ENCODE measurements around the gene OSBPL3. TPM values are rescaled to one million over a fixed set of nuclear protein-coding genes. Genes with fewer than 3 reads are reported as not detected.

The OSBPL3 gene
- total RNA-seq, 1 donor from 2014 or later, result 9.7 TPM

DNA sequence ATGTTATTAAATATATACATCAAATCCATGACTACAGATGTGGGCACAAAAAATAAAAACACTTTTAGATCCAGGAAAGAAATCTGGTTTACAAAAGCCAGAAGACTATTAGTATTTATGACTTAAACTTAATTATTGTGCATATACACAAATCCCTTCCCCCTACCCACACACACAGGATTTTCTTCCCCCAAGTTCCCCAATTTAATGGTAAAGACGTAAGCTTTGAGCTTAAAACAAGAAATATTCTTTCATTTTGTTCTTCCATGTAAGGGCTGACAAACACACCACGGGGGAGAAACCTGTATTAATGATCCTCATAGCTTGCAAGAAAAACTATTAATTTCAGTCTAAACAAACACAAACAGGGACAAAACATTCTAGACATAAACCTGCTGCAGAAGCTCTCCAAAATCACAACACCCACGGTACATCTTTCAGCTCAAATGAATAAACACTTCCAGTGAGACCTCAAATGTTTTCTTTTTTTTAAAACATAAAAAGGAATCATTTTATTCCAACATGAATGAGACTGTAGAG lies 28.5 kb downstream of the OSBPL3 start:
- no peak for DNase-seq

DNA sequence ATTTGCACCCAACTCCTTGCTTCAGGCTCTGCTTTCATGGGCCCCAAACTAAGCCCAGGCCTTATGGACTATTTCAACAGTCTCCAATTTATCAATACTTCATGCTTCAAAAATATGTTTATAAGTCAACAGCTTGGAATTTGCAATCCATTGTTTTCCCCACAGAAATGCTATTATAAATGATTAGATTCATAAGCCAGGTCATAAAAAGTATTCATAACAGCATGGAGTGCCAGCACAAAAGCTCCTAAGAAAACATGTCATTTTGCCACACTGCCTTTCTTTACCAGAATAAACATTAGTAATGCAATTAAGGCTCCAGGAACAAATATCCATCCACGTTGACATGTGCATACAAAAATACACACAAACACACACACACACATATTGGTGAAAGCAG lies 30.1 kb downstream of the OSBPL3 start:
- no peak for DNase-seq

GRCh38 chr7:24948739-24949138 lies 31.2 kb downstream of the OSBPL3 start:
- no peak for DNase-seq

GRCh38 chr7:24946467-24946866 lies 33.5 kb downstream of the OSBPL3 start:
- no peak for DNase-seq

GRCh38 chr7:24945899-24946298 lies 34.1 kb downstream of the OSBPL3 start:
- no peak for DNase-seq

- no peak for DNase-seq
These were observed 36.7 kb downstream of the OSBPL3 start for GRCh38 chr7:24943096-24943948.

GRCh38 chr7:24942226-24942625 lies 37.8 kb downstream of the OSBPL3 start:
- DNase-seq, result no peak

DNA sequence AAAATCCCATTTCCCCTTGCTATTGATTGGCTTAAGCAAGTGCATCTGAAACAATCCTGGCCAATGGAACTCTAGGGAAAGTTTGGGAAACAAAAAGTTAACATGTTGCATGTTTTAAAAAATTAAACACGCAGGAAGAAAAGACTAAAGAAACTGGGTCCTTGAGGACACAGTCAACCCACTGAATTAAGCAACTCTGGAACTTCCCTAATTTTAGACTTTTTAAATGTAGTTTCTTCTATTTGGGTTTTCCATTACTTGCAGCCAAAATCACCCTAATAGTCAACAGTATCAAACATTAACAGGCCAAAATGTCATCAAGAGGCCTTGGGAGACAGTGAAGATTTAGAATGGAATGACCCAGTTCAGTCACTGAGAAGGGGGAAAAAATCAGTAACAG lies 40.6 kb downstream of the OSBPL3 start:
- DNase-seq, result no peak

GRCh38 chr7:24936121-24936824 lies 43.7 kb downstream of the OSBPL3 start:
- no peak for DNase-seq

GRCh38 chr7:24933298-24933697 lies 46.7 kb downstream of the OSBPL3 start:
- DNase-seq, result no peak

GRCh38 chr7:24932815-24933214 lies 47.2 kb downstream of the OSBPL3 start:
- DNase-seq, result no peak

- no peak for DNase-seq
These were observed 47.6 kb downstream of the OSBPL3 start for GRCh38 chr7:24932389-24932788.

- DNase-seq, result no peak
These were observed 48.1 kb downstream of the OSBPL3 start for GRCh38 chr7:24931844-24932243.

- no peak for DNase-seq
These were observed 49.1 kb downstream of the OSBPL3 start for GRCh38 chr7:24930856-24931255.

GRCh38 chr7:24926623-24927524 lies 53.1 kb downstream of the OSBPL3 start:
- DNase-seq, result no peak

DNA sequence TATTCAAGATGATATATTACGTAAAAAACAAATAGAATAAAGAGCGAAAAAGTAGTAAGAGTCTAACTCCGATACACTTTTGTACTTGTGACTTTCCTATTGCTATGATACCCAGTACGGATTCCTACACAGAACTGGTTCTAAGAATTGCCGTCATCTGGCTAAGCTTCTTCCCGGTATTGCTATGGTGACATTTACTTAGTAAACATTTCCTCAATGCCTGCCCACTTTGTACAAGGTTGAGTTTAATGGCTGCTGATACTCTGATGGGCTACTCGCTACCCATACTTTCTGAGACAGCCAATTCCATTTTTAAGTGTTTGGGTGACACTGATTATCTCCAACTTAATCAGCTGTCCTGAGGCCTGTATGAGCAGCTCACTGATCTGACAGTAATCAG lies 55.6 kb downstream of the OSBPL3 start:
- DNase-seq, result no peak

DNA sequence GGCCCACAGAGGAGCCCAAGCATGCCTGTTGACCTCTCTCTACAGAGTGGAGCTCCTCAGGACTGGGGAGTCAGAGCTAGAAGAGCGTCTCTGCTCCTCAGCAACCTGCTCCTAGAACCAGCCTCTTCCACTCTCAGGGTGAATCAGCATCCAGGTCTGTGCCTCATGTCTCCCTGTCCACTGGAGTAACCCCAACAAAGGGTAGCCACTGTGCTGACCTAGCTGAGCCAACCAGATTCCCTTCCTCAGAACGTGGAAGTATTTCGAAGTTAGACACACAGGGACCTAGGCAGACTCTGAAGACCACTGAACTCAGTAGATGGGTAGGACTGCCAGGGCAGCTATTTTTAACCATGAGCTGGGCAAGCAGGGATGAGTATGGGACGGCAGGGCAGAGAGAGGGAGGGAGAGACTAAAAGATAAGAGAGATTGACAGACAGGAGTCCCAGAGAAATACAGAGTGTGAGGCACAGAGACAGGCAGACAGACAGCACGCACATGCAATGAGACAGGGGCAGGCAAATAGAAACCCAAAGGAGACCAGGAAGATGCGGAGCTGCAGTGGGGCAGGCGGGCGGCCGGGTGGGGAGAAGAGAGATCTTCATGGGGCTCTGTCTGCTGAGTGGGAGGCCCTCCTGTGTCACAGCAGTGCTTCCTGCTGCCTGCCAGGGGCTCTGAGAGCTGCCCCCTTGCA lies 56.7 kb downstream of the OSBPL3 start:
- no peak for DNase-seq

GRCh38 chr7:24922099-24922773 lies 57.7 kb downstream of the OSBPL3 start:
- DNase-seq, result no peak

DNA sequence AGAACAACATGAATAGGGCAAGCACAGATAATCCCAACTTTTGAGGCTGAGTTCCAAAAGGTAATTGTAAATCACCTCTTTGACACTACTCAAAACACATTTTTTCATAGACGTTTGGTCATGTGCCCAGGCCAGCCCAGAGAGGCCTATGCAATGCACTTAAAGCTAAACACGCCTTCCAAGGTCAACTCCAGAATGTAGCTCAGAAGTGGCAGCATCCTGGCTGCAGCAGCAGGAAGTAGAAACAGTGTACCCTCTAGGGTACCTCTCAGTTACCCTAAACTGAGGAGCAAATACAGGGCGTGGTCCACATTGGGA lies 58.7 kb downstream of the OSBPL3 start:
- DNase-seq, result no peak

GRCh38 chr7:24920451-24921361 lies 59.3 kb downstream of the OSBPL3 start:
- DNase-seq, result no peak

Data from skin of body (tissue), 2 donors.